Fibroblast of peridontal ligament (primary cell): ENCODE data around the gene MT1X.

Experiments
- DNase-seq: peaks from one replicate; pipeline ENCODE4 v3.0.0-alpha.2; 2010; ENCODE audit errors: extremely low read depth

The MT1X gene

GRCh38 chr16:56681939-56682702 lies at the start of gene MT1X:
MT1X (plus strand) TSS chr16:56682470; CDS start chr16:56682541, 71 bp downstream.
- DNase-seq = peak; percentile 79

GRCh38 chr16:56632848-56633365 lies 49.4 kb upstream of the MT1X start:
- DNase-seq = no peak

- DNase-seq = no peak
Observed at GRCh38 chr16:56633535-56633934, 48.7 kb upstream of the MT1X start.

- DNase-seq = no peak
Observed at GRCh38 chr16:56634715-56635440, 47.4 kb upstream of the MT1X start.

- no peak for DNase-seq
Observed at GRCh38 chr16:56635441-56635967, 46.8 kb upstream of the MT1X start.

- no peak for DNase-seq
Observed at GRCh38 chr16:56636616-56637413, 45.5 kb upstream of the MT1X start.

- DNase-seq = peak; percentile 20
Observed at GRCh38 chr16:56637814-56638750, 44.2 kb upstream of the MT1X start, which contains the start of gene MT1A. MT1A (plus strand) TSS chr16:56638666; CDS start chr16:56638739, 73 bp downstream.

GRCh38 chr16:56639045-56639444 lies 43.2 kb upstream of the MT1X start:
- no peak for DNase-seq

- no peak for DNase-seq
Observed at GRCh38 chr16:56640076-56640475, 42.2 kb upstream of the MT1X start.

- no peak for DNase-seq
Observed at GRCh38 chr16:56641166-56641565, 41.1 kb upstream of the MT1X start.

- DNase-seq = peak; percentile 17
Observed at GRCh38 chr16:56643080-56643778, 39.0 kb upstream of the MT1X start.

GRCh38 chr16:56643833-56644232 lies 38.4 kb upstream of the MT1X start:
- DNase-seq = no peak

- no peak for DNase-seq
Observed at GRCh38 chr16:56645311-56645710, 37.0 kb upstream of the MT1X start.

- DNase-seq = no peak
Observed at GRCh38 chr16:56645838-56646237, 36.4 kb upstream of the MT1X start.

GRCh38 chr16:56647641-56648431 lies 34.4 kb upstream of the MT1X start:
- DNase-seq = no peak

GRCh38 chr16:56649271-56649670 lies 33.0 kb upstream of the MT1X start:
- no peak for DNase-seq

GRCh38 chr16:56649820-56650219 lies 32.5 kb upstream of the MT1X start:
- no peak for DNase-seq

GRCh38 chr16:56651586-56651985 lies 30.7 kb upstream of the MT1X start, which contains the start of gene MT1B:
MT1B (plus strand) TSS chr16:56651886; CDS start chr16:56651954, 68 bp downstream.
- no peak for DNase-seq

- no peak for DNase-seq
Observed at GRCh38 chr16:56652600-56652999, 29.7 kb upstream of the MT1X start.
